ENCODE measurements around the gene GOLGA6B. TPM values are rescaled to one million over a fixed set of nuclear protein-coding genes. Genes with fewer than 3 reads are reported as not detected.
"Not testable (repeated sequence)": the region's sequence is repeated elsewhere in the genome, so short reads cannot be mapped to it uniquely, and the experiment has no call there.

The GOLGA6B gene
- total RNA-seq, 1 experiment from 2014 or later, result 0.10 TPM

GRCh38 chr15:72636519-72637282 lies 17.8 kb upstream of the GOLGA6B start:
- DNase-seq (ENCODE audit: low read depth, low spot score) (peak; percentile 16), ATAC-seq (peak; percentile 89)
- Histone ChIP-seq H3K9ac (ENCODE audit: low read length) (peak overlapping the region; percentile 33; the same call in 1 of the 2 replicates), H3K4me3 (replicated peaks in 1 of 2; ENCODE audit: low read depth in 1 of 2, low read length in 2 of 2) (peak overlapping the region; percentile 20 to 35; a peak in 3 of 4 replicates), H3K4me2 (ENCODE audit: low read length) (peak overlapping the region; percentile 40)
- BruUV-seq (replicated peaks), result TSS peak; percentile 98
- peak; percentile 25; the same call in 1 of the 2 replicates for TF ChIP-seq ELF1 (IDR thresholded peaks at IDR 0.05; ENCODE audit: borderline replicate concordance, low read depth)
- H3K36me3 ChIP-seq (ENCODE audit: control insufficient read depth in 1 of 2, insufficient read depth in 2 of 2, low read length in 2 of 2); intact Hi-C loops (cut with micrococcal nuclease); H3K27ac ChIP-seq (ENCODE audit: low read depth, low read length); H4K20me1 ChIP-seq (ENCODE audit: insufficient read depth); H3K9me3 ChIP-seq (ENCODE audit: control insufficient read depth in 1 of 2, insufficient read depth in 1 of 2, low read depth in 1 of 2, low read length in 2 of 2); H3K27me3 ChIP-seq (ENCODE audit: insufficient read depth, low read length); H3K4me1 ChIP-seq (ENCODE audit: control insufficient read depth in 1 of 2, insufficient read depth in 2 of 2, low read length in 2 of 2); RAD21 ChIA-PET (ENCODE audit: low non-redundant PET in 1 of 2, low total read pairs in 2 of 2, uncharacterized antibody in 2 of 2, unreplicated experiment in 2 of 2); H3K9me2 ChIP-seq (ENCODE audit: insufficient read depth); H2AFZ ChIP-seq (ENCODE audit: low read depth, low read length, poor library complexity, severe bottlenecking); H3K79me2 ChIP-seq (ENCODE audit: insufficient read depth, low read length); CTCF ChIA-PET; POLR2A ChIA-PET: not testable (repeated sequence)

- H3K36me3 ChIP-seq (ENCODE audit: control insufficient read depth in 1 of 2, insufficient read depth in 2 of 2, low read length in 2 of 2); H3K9me3 ChIP-seq (ENCODE audit: control insufficient read depth in 1 of 2, insufficient read depth in 1 of 2, low read depth in 1 of 2, low read length in 2 of 2); H2AFZ ChIP-seq (ENCODE audit: low read depth, low read length, poor library complexity, severe bottlenecking); RAD21 ChIA-PET (ENCODE audit: low non-redundant PET in 1 of 2, low total read pairs in 2 of 2, uncharacterized antibody in 2 of 2, unreplicated experiment in 2 of 2); H3K4me3 ChIP-seq (replicated peaks in 1 of 2; ENCODE audit: low read depth in 1 of 2, low read length in 2 of 2); H3K79me2 ChIP-seq (ENCODE audit: insufficient read depth, low read length); H3K4me1 ChIP-seq (ENCODE audit: control insufficient read depth in 1 of 2, insufficient read depth in 2 of 2, low read length in 2 of 2); ATAC-seq; POLR2A ChIA-PET; DNase-seq (ENCODE audit: low read depth, low spot score); H3K27me3 ChIP-seq (ENCODE audit: insufficient read depth, low read length); H3K9ac ChIP-seq (ENCODE audit: low read length); H3K27ac ChIP-seq (ENCODE audit: low read depth, low read length); H3K4me2 ChIP-seq (ENCODE audit: low read length); BruUV-seq (replicated peaks); intact Hi-C loops (cut with micrococcal nuclease); CTCF ChIA-PET; H4K20me1 ChIP-seq (ENCODE audit: insufficient read depth); H3K9me2 ChIP-seq (ENCODE audit: insufficient read depth): not testable (repeated sequence)
Measured at GRCh38 chr15:72639759-72640483, 14.6 kb upstream of the GOLGA6B start.

- intact Hi-C loops (cut with micrococcal nuclease); H3K9me2 ChIP-seq (ENCODE audit: insufficient read depth); H3K27me3 ChIP-seq (ENCODE audit: insufficient read depth, low read length); H3K4me3 ChIP-seq (replicated peaks in 1 of 2; ENCODE audit: low read depth in 1 of 2, low read length in 2 of 2); POLR2A ChIA-PET; DNase-seq (ENCODE audit: low read depth, low spot score); H3K4me1 ChIP-seq (ENCODE audit: control insufficient read depth in 1 of 2, insufficient read depth in 2 of 2, low read length in 2 of 2); H3K36me3 ChIP-seq (ENCODE audit: control insufficient read depth in 1 of 2, insufficient read depth in 2 of 2, low read length in 2 of 2); BruUV-seq (replicated peaks); H3K4me2 ChIP-seq (ENCODE audit: low read length); H3K27ac ChIP-seq (ENCODE audit: low read depth, low read length); ATAC-seq; CTCF ChIA-PET; H4K20me1 ChIP-seq (ENCODE audit: insufficient read depth); H2AFZ ChIP-seq (ENCODE audit: low read depth, low read length, poor library complexity, severe bottlenecking); H3K79me2 ChIP-seq (ENCODE audit: insufficient read depth, low read length); H3K9me3 ChIP-seq (ENCODE audit: control insufficient read depth in 1 of 2, insufficient read depth in 1 of 2, low read depth in 1 of 2, low read length in 2 of 2); H3K9ac ChIP-seq (ENCODE audit: low read length); RAD21 ChIA-PET (ENCODE audit: low non-redundant PET in 1 of 2, low total read pairs in 2 of 2, uncharacterized antibody in 2 of 2, unreplicated experiment in 2 of 2): not testable (repeated sequence)
Measured at GRCh38 chr15:72642271-72642670, 12.2 kb upstream of the GOLGA6B start.

DNA sequence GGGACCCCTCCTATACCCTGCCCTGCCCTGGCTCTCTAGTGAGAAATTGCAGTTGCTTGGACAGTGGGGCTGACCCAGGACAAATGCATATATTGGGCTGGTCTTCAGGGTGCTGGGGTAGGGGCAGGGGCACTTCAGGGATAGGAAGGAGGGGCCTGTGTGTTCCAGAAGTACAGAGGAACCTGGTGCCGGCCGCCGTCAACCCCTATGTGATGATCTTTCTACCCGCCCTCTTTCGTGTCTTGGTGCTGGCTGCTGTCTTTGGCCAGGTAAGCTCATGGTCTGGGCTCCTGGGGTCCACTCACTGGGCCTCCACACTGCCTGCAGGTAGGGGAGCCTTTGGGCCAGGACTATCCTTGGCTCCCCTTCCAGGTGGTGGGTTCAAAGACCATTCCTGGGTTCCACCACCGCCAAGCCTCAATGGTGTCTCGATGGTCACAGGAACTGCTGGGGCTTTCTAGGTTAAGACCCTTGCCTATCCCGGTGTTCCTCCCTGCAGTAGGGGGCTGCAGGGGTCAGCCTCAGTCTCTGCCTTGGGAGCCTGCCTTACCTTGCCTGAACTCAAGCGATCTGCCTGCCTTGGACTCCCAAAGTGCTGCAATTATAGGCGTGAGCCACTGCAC lies 5.8 kb upstream of the GOLGA6B start:
- H3K36me3 ChIP-seq (ENCODE audit: control insufficient read depth in 1 of 2, insufficient read depth in 2 of 2, low read length in 2 of 2); POLR2A ChIA-PET; RAD21 ChIA-PET (ENCODE audit: low non-redundant PET in 1 of 2, low total read pairs in 2 of 2, uncharacterized antibody in 2 of 2, unreplicated experiment in 2 of 2); H3K9me2 ChIP-seq (ENCODE audit: insufficient read depth); H3K4me1 ChIP-seq (ENCODE audit: control insufficient read depth in 1 of 2, insufficient read depth in 2 of 2, low read length in 2 of 2); H3K27ac ChIP-seq (ENCODE audit: low read depth, low read length); H3K27me3 ChIP-seq (ENCODE audit: insufficient read depth, low read length); H2AFZ ChIP-seq (ENCODE audit: low read depth, low read length, poor library complexity, severe bottlenecking); DNase-seq (ENCODE audit: low read depth, low spot score); H3K9me3 ChIP-seq (ENCODE audit: control insufficient read depth in 1 of 2, insufficient read depth in 1 of 2, low read depth in 1 of 2, low read length in 2 of 2); H4K20me1 ChIP-seq (ENCODE audit: insufficient read depth); intact Hi-C loops (cut with micrococcal nuclease); H3K9ac ChIP-seq (ENCODE audit: low read length); BruUV-seq (replicated peaks); CTCF ChIA-PET; H3K4me3 ChIP-seq (replicated peaks in 1 of 2; ENCODE audit: low read depth in 1 of 2, low read length in 2 of 2); H3K79me2 ChIP-seq (ENCODE audit: insufficient read depth, low read length); ATAC-seq; H3K4me2 ChIP-seq (ENCODE audit: low read length): not testable (repeated sequence)
